ENCODE results near the gene SLC25A25. TPM values are rescaled to one million over a fixed set of nuclear protein-coding genes. Genes with fewer than 3 reads are reported as not detected.
A peak's percentile ranks its signal among the peaks of the same experiment; 100 is the strongest.

The SLC25A25 gene
- total and polyA plus RNA-seq, 2 of the 8 experiments (the other 6 are each of a cell fraction or from before 2014, with no cell fraction given), result 6.5 to 18.5 TPM

DNA sequence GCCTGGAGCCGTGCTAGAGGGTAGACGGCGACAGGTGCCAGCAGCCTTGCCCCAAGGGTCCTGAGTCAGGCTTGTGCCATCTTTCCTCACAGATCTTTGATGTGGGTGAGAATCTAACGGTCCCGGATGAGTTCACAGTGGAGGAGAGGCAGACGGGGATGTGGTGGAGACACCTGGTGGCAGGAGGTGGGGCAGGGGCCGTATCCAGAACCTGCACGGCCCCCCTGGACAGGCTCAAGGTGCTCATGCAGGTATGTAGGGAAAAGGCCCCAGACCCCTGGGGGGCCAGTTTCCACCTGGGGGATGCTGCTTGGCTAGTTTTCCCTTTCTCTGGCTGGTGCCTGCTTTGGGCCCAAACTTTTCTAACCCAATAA is 35.5 kb downstream of the SLC25A25 start:
- Histone ChIP-seq H3K9ac (replicated peaks in 1 of 4; ENCODE audit: extremely low read depth in 1 of 4, low read depth in 3 of 4, low read length in 3 of 4) (no peak overlapping the region), H2AFZ (ENCODE audit: low read length) (no peak overlapping the region), H3K23ac (ENCODE audit: insufficient read length) (no peak overlapping the region), H3K18ac (ENCODE audit: extremely low read depth, low read length) (no peak overlapping the region), H2AK5ac (ENCODE audit: low read depth, low read length) (no peak overlapping the region), H4K8ac (ENCODE audit: extremely low read depth, insufficient read depth, low read length) (no peak overlapping the region; the same call in 1 of the 2 replicates), H3K14ac (ENCODE audit: insufficient read length) (no peak overlapping the region), H3K4ac (replicated peaks; ENCODE audit: insufficient read length, low read depth, low read length) (no peak overlapping the region), H3K27ac (ENCODE audit: low read depth, low read length) (no peak overlapping the region), H2BK12ac (ENCODE audit: low read depth, low read length) (no peak overlapping the region), H2BK20ac (ENCODE audit: low read length) (no peak overlapping the region), H2BK120ac (replicated peaks; ENCODE audit: low read depth, low read length) (no peak overlapping the region), H3K4me2 (ENCODE audit: insufficient read depth in 1 of 2, low read depth in 2 of 2, low read length in 2 of 2) (no peak overlapping the region), H3K9me3 (ENCODE audit: insufficient read depth in 2 of 2, low read depth in 1 of 2, low read length in 1 of 2) (no peaks in the 10 kb centered on the region), H2BK5ac (ENCODE audit: low read depth, low read length) (no peak overlapping the region), H4K20me1 (replicated peaks in 1 of 2; ENCODE audit: control insufficient read depth in 1 of 2, insufficient read depth in 2 of 2, low read length in 2 of 2) (peaks cover 9 to 36% of the 10 kb centered on the region in 2 experiments), H4K91ac (replicated peaks; ENCODE audit: insufficient read length, low read length) (no peak overlapping the region), H3K79me1 (ENCODE audit: low read depth, low read length) (peaks cover 14% of the 10 kb centered on the region), H3K27me3 (replicated peaks in 1 of 4; ENCODE audit: control insufficient read depth in 3 of 4, extremely low read depth in 1 of 4, insufficient read depth in 3 of 4, low read length in 3 of 4) (no peaks in the 10 kb centered on the region), H3K4me3 (ENCODE audit: extremely low read depth in 1 of 4, insufficient read depth in 2 of 4, low read depth in 3 of 4, low read length in 4 of 4) (no peak overlapping the region), H3K23me2 (ENCODE audit: low read depth, low read length) (peaks cover 7% of the 10 kb centered on the region), H3K4me1 (replicated peaks in 1 of 4; ENCODE audit: control insufficient read depth in 3 of 4, insufficient read depth in 4 of 4, low read length in 3 of 4) (peaks cover 11 to 21% (median 15%) of the 10 kb centered on the region in 4 experiments), H3K36me3 (ENCODE audit: control insufficient read depth in 2 of 4, insufficient read depth in 4 of 4, low read length in 3 of 4) (peaks cover 25 to 56% (median 44%) of the 10 kb centered on the region in 4 experiments), H2BK15ac (ENCODE audit: low read length) (no peak overlapping the region), H4K5ac (ENCODE audit: insufficient read length, low read depth, low read length) (no peak overlapping the region), H3K56ac (replicated peaks; ENCODE audit: insufficient read length, low read depth, low read length) (no peak overlapping the region), H3K79me2 (ENCODE audit: control insufficient read depth in 1 of 2, insufficient read depth in 2 of 2, low read length in 2 of 2) (peaks cover 0 to 20% of the 10 kb centered on the region in 2 experiments; a peak in 2 of 4 replicates)
- no peak for FAIRE-seq
- 87% methylated on average over 8 of the region's 8 CpGs; no CpG with 5 or more reads in 1 of the 2 experiments for WGBS, 2 experiments (ENCODE audit: extremely low coverage in 1 of 2, insufficient coverage in 1 of 2, insufficient read length in 1 of 2, insufficient replicate concordance in 2 of 2, low coverage in 1 of 2, low lambda C conversion rate in 2 of 2, missing lambda C conversion rate in 1 of 2)
- TF ChIP-seq, protein P1, sequence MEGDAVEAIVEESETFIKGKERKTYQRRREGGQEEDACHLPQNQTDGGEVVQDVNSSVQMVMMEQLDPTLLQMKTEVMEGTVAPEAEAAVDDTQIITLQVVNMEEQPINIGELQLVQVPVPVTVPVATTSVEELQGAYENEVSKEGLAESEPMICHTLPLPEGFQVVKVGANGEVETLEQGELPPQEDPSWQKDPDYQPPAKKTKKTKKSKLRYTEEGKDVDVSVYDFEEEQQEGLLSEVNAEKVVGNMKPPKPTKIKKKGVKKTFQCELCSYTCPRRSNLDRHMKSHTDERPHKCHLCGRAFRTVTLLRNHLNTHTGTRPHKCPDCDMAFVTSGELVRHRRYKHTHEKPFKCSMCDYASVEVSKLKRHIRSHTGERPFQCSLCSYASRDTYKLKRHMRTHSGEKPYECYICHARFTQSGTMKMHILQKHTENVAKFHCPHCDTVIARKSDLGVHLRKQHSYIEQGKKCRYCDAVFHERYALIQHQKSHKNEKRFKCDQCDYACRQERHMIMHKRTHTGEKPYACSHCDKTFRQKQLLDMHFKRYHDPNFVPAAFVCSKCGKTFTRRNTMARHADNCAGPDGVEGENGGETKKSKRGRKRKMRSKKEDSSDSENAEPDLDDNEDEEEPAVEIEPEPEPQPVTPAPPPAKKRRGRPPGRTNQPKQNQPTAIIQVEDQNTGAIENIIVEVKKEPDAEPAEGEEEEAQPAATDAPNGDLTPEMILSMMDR (IDR thresholded peaks at IDR 0.05; ENCODE audit: control extremely low read depth in 1 of 3, insufficient read depth in 1 of 3, low read depth in 1 of 3, low read length in 3 of 3), result peak in 2 of 3 experiments; percentile 37 to 43; a peak in 3 of 4 replicates
- peak; percentile 26 to 51; a peak in 3 of 4 replicates for TF ChIP-seq RAD21 (IDR thresholded peaks at IDR 0.05 in 1 of 2, conservative IDR thresholded peaks at IDR 0.05 in 1 of 2; ENCODE audit: low read depth in 2 of 2, low read length in 2 of 2)
- no peak for TF ChIP-seq RNF2 (IDR thresholded peaks at IDR 0.05; ENCODE audit: borderline replicate concordance, low read depth, low read length, missing control alignments, poor library complexity, severe bottlenecking)
- ChIA-PET POLR2A (ENCODE audit: partially characterized antibody) (interaction anchor here (1.6 to 12.1 kb wide), 4 partner anchors 10 to 100 kb away, joined by 3 to 119 read pairs (median 18); no protein-coding TSS in a partner anchor), CTCF (ENCODE audit: partially characterized antibody) (interaction anchor here (0.8 to 10.5 kb wide), 18 partner anchors 9 to 161 kb away, joined by 3 to 114 read pairs (median 4); no protein-coding TSS in a partner anchor)
- peak in 1 of 2 experiments; percentile 58 for DNase-seq (ENCODE audit: low read depth in 1 of 2, low spot score in 2 of 2)
